Astrocyte (in vitro differentiated cells and primary cell): Measurements from ENCODE around the gene RXRB. TPM values are rescaled to one million over a fixed set of nuclear protein-coding genes. Genes with fewer than 3 reads are reported as not detected.

Experiments used
- DNase-seq: peaks from one replicate; pipeline ENCODE4 v3.0.0-alpha.2; 2010; ENCODE audit warnings: low read depth
- FAIRE-seq: peaks from 2 replicates; lab custom pipeline; 2011; peaks lifted over from hg19 to GRCh38; lab: Jason Lieb, UNC
- H2AFZ ChIP-seq: 2 replicates; pipeline ENCODE4 v1.6.0; 2012; ENCODE audit warnings: low read depth, low read length, inconsistent platforms
- H3K27ac ChIP-seq: 2 replicates; pipeline ENCODE4 v1.5.1; 2011; ENCODE audit warnings: low read depth, low read length, inconsistent platforms
- H3K27me3 ChIP-seq: 2 replicates; pipeline ENCODE4 v1.6.0; 2011; ENCODE audit warnings: low read length, inconsistent platforms; ENCODE audit not compliant: insufficient read depth
- H3K36me3 ChIP-seq: 2 replicates; pipeline ENCODE4 v1.5.1; 2011; ENCODE audit warnings: low read length, inconsistent platforms; ENCODE audit not compliant: insufficient read depth
- H3K4me1 ChIP-seq: 2 replicates; pipeline ENCODE4 v1.5.1; 2011; ENCODE audit warnings: low read length, inconsistent platforms; ENCODE audit not compliant: insufficient read depth
- H3K4me2 ChIP-seq: 2 replicates; pipeline ENCODE4 v1.6.0; 2012; ENCODE audit warnings: low read length, inconsistent platforms
- H3K4me3 ChIP-seq: 2 replicates; pipeline ENCODE4 v1.5.1; 2011; ENCODE audit warnings: low read depth, mild to moderate bottlenecking, low read length, inconsistent platforms; ENCODE audit not compliant: insufficient read depth
- H3K79me2 ChIP-seq: 2 replicates; pipeline ENCODE4 v1.6.0; 2012; ENCODE audit warnings: mild to moderate bottlenecking, low read length, inconsistent platforms; ENCODE audit not compliant: insufficient read depth
- H3K9ac ChIP-seq: 2 replicates; pipeline ENCODE4 v1.6.0; 2012; ENCODE audit warnings: mild to moderate bottlenecking, low read length, inconsistent platforms
- H3K9me3 ChIP-seq: 2 replicates; pipeline ENCODE4 v1.5.1; 2012; ENCODE audit warnings: low read depth, mild to moderate bottlenecking, low read length, inconsistent platforms; ENCODE audit not compliant: insufficient read depth
- H4K20me1 ChIP-seq: 2 replicates; pipeline ENCODE4 v1.6.0; 2012; ENCODE audit warnings: low read length, inconsistent platforms; ENCODE audit not compliant: insufficient read depth
- H3K27ac Mint-ChIP-seq: one replicate; pipeline ENCODE4 v1.8.0; 2021; ENCODE audit warnings: mild to moderate bottlenecking, mixed read lengths; ENCODE audit not compliant: unreplicated experiment
- H3K27me3 Mint-ChIP-seq: one replicate; pipeline ENCODE4 v1.8.0; 2021; ENCODE audit warnings: low read depth, mixed read lengths; ENCODE audit not compliant: unreplicated experiment
- H3K36me3 Mint-ChIP-seq: one replicate; pipeline ENCODE4 v1.8.0; 2021; ENCODE audit warnings: low read depth, mixed read lengths; ENCODE audit not compliant: unreplicated experiment
- H3K4me1 Mint-ChIP-seq: one replicate; pipeline ENCODE4 v1.8.0; 2021; ENCODE audit warnings: low read depth, mixed read lengths; ENCODE audit not compliant: unreplicated experiment
- H3K4me3 Mint-ChIP-seq: one replicate; pipeline ENCODE4 v1.8.0; 2021; ENCODE audit warnings: mild to moderate bottlenecking, moderate library complexity, mixed read lengths; ENCODE audit not compliant: unreplicated experiment
- H3K9me3 Mint-ChIP-seq: one replicate; pipeline ENCODE4 v1.8.0; 2021; ENCODE audit warnings: mild to moderate bottlenecking, mixed read lengths; ENCODE audit not compliant: unreplicated experiment
- CTCF ChIP-seq: IDR thresholded peaks from 2 replicates; pipeline ENCODE4 v1.5.1; 2011; ENCODE audit warnings: low read depth, mild to moderate bottlenecking, inconsistent platforms, low read length, moderate library complexity; ENCODE audit not compliant: insufficient read depth
- EZH2 ChIP-seq: IDR thresholded peaks from 2 replicates; pipeline ENCODE4 v1.6.1; 2012; ENCODE audit warnings: mild to moderate bottlenecking, low read length, inconsistent platforms; ENCODE audit not compliant: insufficient read depth
- total RNA-seq: library from RNA; stranded (reverse); gene quantifications from 2 replicates; pipeline ENCODE4 v1.2.1, GENCODE V29; 2021

RXRB gene
- total RNA-seq, 1 donor from 2014 or later = 34.0 TPM

GRCh38 chr6:33161354-33162331 is 38.8 kb downstream of the RXRB start:
- Histone ChIP-seq H3K4me1 (peaks cover 16% of the 10 kb centered on the region), H3K27me3 (peaks cover 2% of the 10 kb centered on the region), H3K79me2 (no peaks in the 10 kb centered on the region), H3K9ac (peak overlapping the region; percentile 70), H2AFZ (peak overlapping the region; percentile 82), H3K36me3 (no peaks in the 10 kb centered on the region), H3K27ac (no peak overlapping the region), H3K4me2 (peak overlapping the region; percentile 85), H3K4me3 (peak overlapping the region; percentile 52), H4K20me1 (no peaks in the 10 kb centered on the region), H3K9me3 (no peaks in the 10 kb centered on the region)
- DNase-seq (peak; percentile 18), FAIRE-seq (no peak)
- Mint-ChIP-seq H3K9me3 (peaks cover 3% of the 10 kb centered on the region), H3K36me3 (no peaks in the 10 kb centered on the region), H3K27ac (peak overlapping the region; percentile 69), H3K27me3 (peaks cover 38% of the 10 kb centered on the region), H3K4me3 (peak overlapping the region; percentile 80), H3K4me1 (peaks cover 4% of the 10 kb centered on the region)
- TF ChIP-seq EZH2 (no peak), CTCF (peak; percentile 71)

GRCh38 chr6:33160728-33161344 is 39.6 kb downstream of the RXRB start:
- Histone ChIP-seq H3K4me3 (peak overlapping the region; percentile 52), H2AFZ (peak overlapping the region; percentile 82), H3K9ac (peak overlapping the region; percentile 70), H3K36me3 (no peaks in the 10 kb centered on the region), H3K27ac (no peak overlapping the region), H4K20me1 (no peaks in the 10 kb centered on the region), H3K27me3 (peaks cover 2% of the 10 kb centered on the region), H3K4me2 (peak overlapping the region; percentile 85), H3K79me2 (no peaks in the 10 kb centered on the region), H3K9me3 (no peaks in the 10 kb centered on the region), H3K4me1 (peaks cover 16% of the 10 kb centered on the region)
- peaks cover 4% of the 10 kb centered on the region for H3K4me1 Mint-ChIP-seq
- DNase-seq (peak; percentile 95), FAIRE-seq (no peak)
- H3K9me3 Mint-ChIP-seq = no peaks in the 10 kb centered on the region
- no peaks in the 10 kb centered on the region for H3K36me3 Mint-ChIP-seq
- peak overlapping the region; percentile 80 for H3K4me3 Mint-ChIP-seq
- peaks cover 32% of the 10 kb centered on the region for H3K27me3 Mint-ChIP-seq
- TF ChIP-seq CTCF (no peak), EZH2 (no peak)
- H3K27ac Mint-ChIP-seq = no peak overlapping the region
